Gastrocnemius medialis (tissue), 4 donors: ENCODE data around the gene ERC1. TPM values are rescaled to one million over a fixed set of nuclear protein-coding genes. Genes with fewer than 3 reads are reported as not detected.

ENCODE experiments used
- ATAC-seq, 2 donors: fragments of 150-250 bp; one replicate each; pipeline ENCODE4 v1.9.1; 2016
- DNase-seq, 2 donors: peaks; one replicate each; pipeline ENCODE4 v3.0.0-alpha.2; 2019
- H3K27ac ChIP-seq, 4 donors: fragments of 200-600 bp; sonication (generic); 1 replicate in 1 of 4; 2 replicates in 3 of 4; pipeline ENCODE4 v1.5.1; 2016 to 2018; ENCODE audit warnings: mild to moderate bottlenecking in 2 of 4, moderate library complexity in 1 of 4
- H3K27me3 ChIP-seq, 3 donors: fragments of 200-600 bp; sonication (generic) in 2 of 3; 1 replicate in 1 of 3; 2 replicates in 2 of 3; pipeline versions ENCODE4 v1.5.1 to v1.6.0; 2016 to 2019; ENCODE audit warnings: mild to moderate bottlenecking in 1 of 3, moderate library complexity in 1 of 3
- H3K36me3 ChIP-seq, 2 donors: fragments of 200-600 bp; sonication (generic) in 1 of 2; one replicate each; pipeline ENCODE4 v1.5.1; 2017 to 2018
- H3K4me1 ChIP-seq, 2 donors: fragments of 200-600 bp; sonication (generic) in 1 of 2; one replicate each; pipeline ENCODE4 v1.5.1; 2016 to 2017; ENCODE audit warnings: mild to moderate bottlenecking in 2 of 2
- H3K4me3 ChIP-seq, 4 donors: fragments of 200-600 bp; sonication (generic) in 3 of 4; 1 replicate in 1 of 4; 2 replicates in 3 of 4; pipeline ENCODE4 v1.5.1; 2016 to 2019; ENCODE audit warnings: mild to moderate bottlenecking in 2 of 4
- H3K9me3 ChIP-seq, 3 donors: fragments of 200-600 bp; sonication (generic) in 2 of 3; 1 replicate in 1 of 3; 2 replicates in 2 of 3; pipeline ENCODE4 v1.5.1; 2016 to 2019
- POLR2A ChIP-seq, 2 donors: fragments of 450-650 bp; IDR thresholded peaks; one replicate each; pipeline ENCODE4 v1.6.1; 2017; ENCODE audit warnings: antibody characterized with exemption in 2 of 2, mild to moderate bottlenecking in 2 of 2, moderate library complexity in 2 of 2
- in situ Hi-C, 4 donors: fragments of 200-750 bp; cut with MboI; loops; one replicate each; pipeline versions ENCODE4 v1.15.0 to v1.8.0; 2017; ENCODE audit warnings: low sequenced_read_pairs in 4 of 4
- intact Hi-C: fragments of 100-400 bp; cut with DNase I; formaldehyde crosslinking; loops from one replicate; pipeline ENCODE4 v1.15.1; 2023; ENCODE audit warnings: low total_unique reads
- total RNA-seq, 4 donors: library from RNA; depleted of rRNA; stranded (reverse); fragments of >200 nt; gene quantifications; one replicate each; pipeline versions ENCODE4 v1.1.0 to v1.2.3, GENCODE V29; 2016
- TF ChIP-seq, protein P1 (sequence below), 5 experiments: fragments of 450-650 bp in 3 of 5; fragments of 200-600 bp in 2 of 5; sonication (generic) in 2 of 5; IDR thresholded peaks in 4 of 5; conservative IDR thresholded peaks in 1 of 5; 1 replicate in 4 of 5; 2 replicates in 1 of 5; pipeline ENCODE4 v1.5.1; 2016 to 2019; ENCODE audit warnings: antibody characterized with exemption in 5 of 5, mild to moderate bottlenecking in 3 of 5, moderate library complexity in 3 of 5

ERC1 gene
- total RNA-seq, 4 donors from 2014 or later = 20.3 to 39.1 (median 23.5) TPM

DNA sequence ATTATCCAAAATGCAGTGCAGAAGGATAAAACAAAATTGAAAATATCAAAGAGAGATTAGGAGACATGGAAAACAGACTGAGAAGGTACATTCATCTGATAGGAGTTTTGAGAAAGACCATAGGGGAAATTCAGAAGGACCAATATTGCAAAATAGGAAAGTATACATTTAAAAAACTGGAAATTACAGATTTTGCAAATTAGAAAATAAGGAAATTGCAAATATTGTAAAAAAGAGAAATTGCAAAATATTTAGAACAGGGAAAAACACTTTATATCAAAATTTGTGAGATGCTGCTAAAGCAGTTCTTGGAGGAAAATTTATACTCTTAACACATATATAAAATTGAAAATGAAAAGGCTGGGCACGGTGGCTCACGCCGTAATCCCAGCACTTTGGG, 410.9 kb downstream of the ERC1 start:
- Histone ChIP-seq H3K27ac (no peak overlapping the region), H3K36me3 (no peaks in the 10 kb centered on the region), H3K4me3 (no peak overlapping the region), H3K27me3 (no peaks in the 10 kb centered on the region), H3K9me3 (no peaks in the 10 kb centered on the region), H3K4me1 (no peaks in the 10 kb centered on the region)
- intact Hi-C loops (no loop called here), in situ Hi-C loops (no loop called here)
- TF ChIP-seq POLR2A (IDR thresholded peaks at IDR 0.05) = no peak
- TF ChIP-seq, protein P1, sequence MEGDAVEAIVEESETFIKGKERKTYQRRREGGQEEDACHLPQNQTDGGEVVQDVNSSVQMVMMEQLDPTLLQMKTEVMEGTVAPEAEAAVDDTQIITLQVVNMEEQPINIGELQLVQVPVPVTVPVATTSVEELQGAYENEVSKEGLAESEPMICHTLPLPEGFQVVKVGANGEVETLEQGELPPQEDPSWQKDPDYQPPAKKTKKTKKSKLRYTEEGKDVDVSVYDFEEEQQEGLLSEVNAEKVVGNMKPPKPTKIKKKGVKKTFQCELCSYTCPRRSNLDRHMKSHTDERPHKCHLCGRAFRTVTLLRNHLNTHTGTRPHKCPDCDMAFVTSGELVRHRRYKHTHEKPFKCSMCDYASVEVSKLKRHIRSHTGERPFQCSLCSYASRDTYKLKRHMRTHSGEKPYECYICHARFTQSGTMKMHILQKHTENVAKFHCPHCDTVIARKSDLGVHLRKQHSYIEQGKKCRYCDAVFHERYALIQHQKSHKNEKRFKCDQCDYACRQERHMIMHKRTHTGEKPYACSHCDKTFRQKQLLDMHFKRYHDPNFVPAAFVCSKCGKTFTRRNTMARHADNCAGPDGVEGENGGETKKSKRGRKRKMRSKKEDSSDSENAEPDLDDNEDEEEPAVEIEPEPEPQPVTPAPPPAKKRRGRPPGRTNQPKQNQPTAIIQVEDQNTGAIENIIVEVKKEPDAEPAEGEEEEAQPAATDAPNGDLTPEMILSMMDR (IDR thresholded peaks at IDR 0.05 in 4 of 5, conservative IDR thresholded peaks at IDR 0.05 in 1 of 5) = no peak
- ATAC-seq (no peak), DNase-seq (no peak)

DNA sequence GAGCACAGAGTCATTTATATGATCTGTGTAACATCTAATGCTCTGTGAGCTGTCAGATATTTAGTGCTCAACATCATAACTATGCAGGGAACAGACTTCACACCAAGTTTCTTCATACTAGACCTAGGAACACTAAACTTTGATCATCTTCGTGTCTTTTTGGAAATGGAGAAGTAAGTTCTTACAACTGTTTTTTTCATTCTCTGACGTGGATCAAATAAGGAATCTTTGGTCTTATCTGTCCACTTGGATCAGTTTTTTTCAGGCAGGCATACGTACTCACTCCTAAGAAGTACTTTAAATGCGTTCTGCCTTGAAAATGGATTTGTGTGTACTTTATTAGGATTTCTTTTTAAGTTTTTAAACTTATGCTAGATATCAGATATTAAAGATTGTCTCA, 412.4 kb downstream of the ERC1 start:
- no peak for TF ChIP-seq POLR2A (IDR thresholded peaks at IDR 0.05)
- TF ChIP-seq, protein P1 (IDR thresholded peaks at IDR 0.05 in 4 of 5, conservative IDR thresholded peaks at IDR 0.05 in 1 of 5) = no peak
- Histone ChIP-seq H3K4me3 (no peak overlapping the region), H3K36me3 (peaks cover 0 to 3% of the 10 kb centered on the region in 2 donors), H3K4me1 (no peaks in the 10 kb centered on the region), H3K27ac (no peak overlapping the region), H3K27me3 (no peaks in the 10 kb centered on the region), H3K9me3 (no peaks in the 10 kb centered on the region)
- intact Hi-C loops (no loop called here), in situ Hi-C loops (no loop called here)
- ATAC-seq = no peak
- DNase-seq = no peak

DNA sequence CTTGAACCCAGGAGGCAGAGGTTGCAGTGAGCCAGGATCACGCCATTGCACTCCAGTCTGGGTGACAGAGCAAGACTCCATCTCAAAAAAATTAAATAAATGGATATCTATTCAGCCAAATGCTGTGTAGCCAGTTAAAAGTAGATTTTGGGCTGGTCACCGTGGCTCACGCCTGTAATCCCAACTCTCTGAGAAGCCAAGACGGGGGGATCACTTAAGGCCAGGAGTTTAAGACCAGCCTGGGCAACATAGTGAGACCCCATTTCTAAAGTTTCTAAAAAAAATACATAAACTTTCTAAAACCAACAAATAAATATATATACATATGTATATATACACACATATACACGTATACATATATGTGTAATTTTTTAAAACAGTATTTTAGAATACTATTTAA, 414.6 kb downstream of the ERC1 start:
- Histone ChIP-seq H3K9me3 (no peaks in the 10 kb centered on the region), H3K36me3 (peaks cover 0 to 11% of the 10 kb centered on the region in 2 donors), H3K4me1 (no peaks in the 10 kb centered on the region), H3K4me3 (no peak overlapping the region), H3K27me3 (no peaks in the 10 kb centered on the region), H3K27ac (no peak overlapping the region)
- DNase-seq (no peak), ATAC-seq (no peak)
- TF ChIP-seq, protein P1 (IDR thresholded peaks at IDR 0.05 in 4 of 5, conservative IDR thresholded peaks at IDR 0.05 in 1 of 5) = no peak
- TF ChIP-seq POLR2A (IDR thresholded peaks at IDR 0.05) = no peak
- intact Hi-C loops (no loop called here), in situ Hi-C loops (no loop called here)

- Histone ChIP-seq H3K4me3 (no peak overlapping the region), H3K9me3 (no peaks in the 10 kb centered on the region), H3K27ac (no peak overlapping the region), H3K4me1 (no peaks in the 10 kb centered on the region), H3K36me3 (peaks cover 0 to 14% of the 10 kb centered on the region in 2 donors), H3K27me3 (no peaks in the 10 kb centered on the region)
- DNase-seq = no peak
- ATAC-seq = no peak
- in situ Hi-C loops (no loop called here), intact Hi-C loops (no loop called here)
- TF ChIP-seq, protein P1 (IDR thresholded peaks at IDR 0.05 in 4 of 5, conservative IDR thresholded peaks at IDR 0.05 in 1 of 5) = no peak
- no peak for TF ChIP-seq POLR2A (IDR thresholded peaks at IDR 0.05)
Measured at GRCh38 chr12:1410794-1411193, 419.8 kb downstream of the ERC1 start.

- no peak for DNase-seq
- no peak overlapping the region for H3K4me3 ChIP-seq
- H3K27me3 ChIP-seq = no peaks in the 10 kb centered on the region
- H3K36me3 ChIP-seq = peaks cover 0 to 6% of the 10 kb centered on the region in 2 donors
- ATAC-seq = no peak
- no peaks in the 10 kb centered on the region for H3K9me3 ChIP-seq
- in situ Hi-C loops = no loop called here
- no peak for TF ChIP-seq POLR2A (IDR thresholded peaks at IDR 0.05)
- TF ChIP-seq, protein P1 (IDR thresholded peaks at IDR 0.05 in 4 of 5, conservative IDR thresholded peaks at IDR 0.05 in 1 of 5) = no peak
- intact Hi-C loops = no loop called here
- H3K4me1 ChIP-seq = no peaks in the 10 kb centered on the region
- no peak overlapping the region for H3K27ac ChIP-seq
Measured at GRCh38 chr12:1413930-1414329, 422.9 kb downstream of the ERC1 start.
